Neural progenitor cell (in vitro differentiated cells): ENCODE measurements around the gene DGKE. TPM values are rescaled to one million over a fixed set of nuclear protein-coding genes. Genes with fewer than 3 reads are reported as not detected.

Source experiments
- DNase-seq: peaks from one replicate; pipeline ENCODE4 v3.0.0-alpha.2; 2016; ENCODE audit warnings: low spot score
- H2AFZ ChIP-seq: fragments of 200-600 bp; sonication (generic); replicated peaks from 2 replicates; pipeline ENCODE4 v1.6.1; 2016; ENCODE audit warnings: antibody characterized with exemption
- H3F3A ChIP-seq: fragments of 200-600 bp; sonication (generic); 2 replicates; pipeline ENCODE4 v1.6.1; 2016; ENCODE audit warnings: antibody characterized with exemption, low read depth
- H3K27ac ChIP-seq: fragments of 200-600 bp; sonication (generic); 2 replicates; pipeline ENCODE4 v1.5.1; 2016; ENCODE audit warnings: mild to moderate bottlenecking
- H3K27me3 ChIP-seq: fragments of 200-600 bp; sonication (generic); 2 replicates; pipeline ENCODE4 v1.6.1; 2016; ENCODE audit warnings: mild to moderate bottlenecking, moderate library complexity
- H3K36me3 ChIP-seq: fragments of 200-600 bp; sonication (generic); 2 replicates; pipeline ENCODE4 v1.5.1; 2016
- H3K4me1 ChIP-seq: fragments of 200-600 bp; sonication (generic); 2 replicates; pipeline ENCODE4 v1.6.1; 2016; ENCODE audit warnings: mixed run types
- H3K4me2 ChIP-seq: fragments of 200-600 bp; sonication (generic); 2 replicates; pipeline ENCODE4 v1.6.1; 2016
- H3K4me3 ChIP-seq: fragments of 200-600 bp; sonication (generic); 2 replicates; pipeline ENCODE4 v1.5.1; 2016
- H3K79me2 ChIP-seq: fragments of 200-600 bp; sonication (generic); 2 replicates; pipeline ENCODE4 v1.6.1; 2016; ENCODE audit warnings: low read depth
- H3K9ac ChIP-seq: fragments of 200-600 bp; sonication (generic); 2 replicates; pipeline ENCODE4 v1.6.1; 2016
- H3K9me3 ChIP-seq: fragments of 200-600 bp; sonication (generic); 2 replicates; pipeline ENCODE4 v1.5.1; 2016; ENCODE audit warnings: low read depth
- H4K20me1 ChIP-seq: fragments of 200-600 bp; sonication (generic); 2 replicates; pipeline ENCODE4 v1.6.1; 2016; ENCODE audit warnings: low read depth
- H3K27ac Mint-ChIP-seq: 3 replicates; pipeline ENCODE4 v1.8.0; 2021; ENCODE audit warnings: mixed read lengths
- H3K27me3 Mint-ChIP-seq: 2 replicates; pipeline ENCODE4 v1.8.0; 2022; ENCODE audit warnings: low read depth, mild to moderate bottlenecking, inconsistent platforms, moderate library complexity, mixed read lengths; ENCODE audit not compliant: insufficient read depth
- H3K36me3 Mint-ChIP-seq: 3 replicates; pipeline ENCODE4 v1.8.0; 2021; ENCODE audit warnings: mixed read lengths
- H3K4me1 Mint-ChIP-seq: 3 replicates; pipeline ENCODE4 v1.8.0; 2021; ENCODE audit warnings: mixed read lengths
- H3K4me3 Mint-ChIP-seq: 3 replicates; pipeline ENCODE4 v1.8.0; 2021; ENCODE audit warnings: mild to moderate bottlenecking, moderate library complexity, mixed read lengths
- H3K9me3 Mint-ChIP-seq: 3 replicates; pipeline ENCODE4 v1.8.0; 2020; ENCODE audit warnings: mixed read lengths
- EZH2 ChIP-seq: fragments of 200-600 bp; sonication (generic); IDR thresholded peaks from 2 replicates; pipeline ENCODE4 v1.6.1; 2017; ENCODE audit warnings: antibody characterized with exemption, mild to moderate bottlenecking, moderate library complexity
- EZH2phosphoT487 ChIP-seq: fragments of 200-600 bp; sonication (generic); IDR thresholded peaks from 2 replicates; pipeline ENCODE4 v1.6.1; 2017; ENCODE audit warnings: antibody characterized with exemption
- total RNA-seq: library from RNA; depleted of rRNA; stranded (reverse); fragments of >200 nt; gene quantifications from 2 replicates; pipeline ENCODE4 v1.2.3, GENCODE V29; 2015; ENCODE audit warnings: low replicate concordance
- TF ChIP-seq, protein P1 (sequence below): fragments of 200-600 bp; sonication (generic); IDR thresholded peaks from 2 replicates; pipeline ENCODE4 v1.5.1; 2017; ENCODE audit warnings: antibody characterized with exemption, mild to moderate bottlenecking

Gene DGKE
- total RNA-seq = 4.5 and 7.5 TPM in 2 replicates

DNA sequence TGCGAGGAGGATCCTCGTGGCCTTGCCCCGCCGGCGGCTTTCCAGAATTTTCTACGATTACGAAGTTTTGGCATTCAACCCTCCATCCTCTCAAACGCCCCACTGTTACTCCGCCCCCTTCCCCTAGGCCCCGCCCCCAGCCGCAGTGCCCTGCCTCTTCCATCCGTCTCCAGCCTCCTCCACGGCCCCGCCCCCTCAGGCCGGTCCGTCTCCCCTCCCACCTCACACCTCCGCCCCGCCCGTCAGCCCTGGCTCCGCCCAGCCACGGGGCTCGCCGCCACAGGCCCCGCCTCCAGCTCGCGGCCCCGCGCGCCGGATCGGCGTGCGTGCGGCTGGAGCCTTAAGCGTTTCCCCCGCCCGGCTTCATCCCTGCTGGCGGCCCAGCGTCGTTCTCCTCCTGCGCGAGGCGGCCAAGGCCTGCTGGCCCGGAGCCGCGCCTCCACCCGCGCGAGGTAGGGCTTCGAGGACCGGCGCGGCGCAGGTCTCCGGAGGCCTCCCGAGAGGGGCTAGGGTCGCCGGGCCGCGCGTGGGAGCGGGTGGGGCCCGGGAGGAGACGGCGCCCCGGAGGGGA is at the start of gene DGKE, which contains the start of gene C17orf67:
TSS of gene DGKE (plus strand) at position 343 of the 571 bp plus-strand sequence. CDS start 645 bp downstream, outside the sequence.
TSS of gene C17orf67 (minus strand) at position 112 of the 571 bp plus-strand sequence. CDS start 18,110 bp downstream, outside the sequence.
- Mint-ChIP-seq H3K4me3 (peak within 1 kb of the TSS; percentile 89), H3K27ac (no peak within 1 kb of the TSS), H3K27me3 (peaks cover 4% of the 10 kb centered on the region), H3K9me3 (peaks cover 11% of the 10 kb centered on the region), H3K4me1 (peaks cover 17% of the 10 kb centered on the region), H3K36me3 (peaks cover 24% of the 10 kb centered on the region)
- Histone ChIP-seq H3K36me3 (no peaks in the 10 kb centered on the region), H3K4me3 (peak within 1 kb of the TSS; percentile 72), H3K79me2 (no peaks in the 10 kb centered on the region), H3K4me2 (peak within 1 kb of the TSS; percentile 95), H3K9me3 (no peaks in the 10 kb centered on the region), H3F3A (peaks cover 20% of the 10 kb centered on the region), H2AFZ (peak within 1 kb of the TSS; percentile 98), H4K20me1 (peaks cover 14% of the 10 kb centered on the region), H3K9ac (no peak within 1 kb of the TSS), H3K27me3 (peaks cover 46% of the 10 kb centered on the region), H3K4me1 (peaks cover 10% of the 10 kb centered on the region), H3K27ac (no peak within 1 kb of the TSS)
- DNase-seq = peak; percentile 96
- no peak for TF ChIP-seq EZH2
- no peak for TF ChIP-seq EZH2phosphoT487
- TF ChIP-seq, protein P1, sequence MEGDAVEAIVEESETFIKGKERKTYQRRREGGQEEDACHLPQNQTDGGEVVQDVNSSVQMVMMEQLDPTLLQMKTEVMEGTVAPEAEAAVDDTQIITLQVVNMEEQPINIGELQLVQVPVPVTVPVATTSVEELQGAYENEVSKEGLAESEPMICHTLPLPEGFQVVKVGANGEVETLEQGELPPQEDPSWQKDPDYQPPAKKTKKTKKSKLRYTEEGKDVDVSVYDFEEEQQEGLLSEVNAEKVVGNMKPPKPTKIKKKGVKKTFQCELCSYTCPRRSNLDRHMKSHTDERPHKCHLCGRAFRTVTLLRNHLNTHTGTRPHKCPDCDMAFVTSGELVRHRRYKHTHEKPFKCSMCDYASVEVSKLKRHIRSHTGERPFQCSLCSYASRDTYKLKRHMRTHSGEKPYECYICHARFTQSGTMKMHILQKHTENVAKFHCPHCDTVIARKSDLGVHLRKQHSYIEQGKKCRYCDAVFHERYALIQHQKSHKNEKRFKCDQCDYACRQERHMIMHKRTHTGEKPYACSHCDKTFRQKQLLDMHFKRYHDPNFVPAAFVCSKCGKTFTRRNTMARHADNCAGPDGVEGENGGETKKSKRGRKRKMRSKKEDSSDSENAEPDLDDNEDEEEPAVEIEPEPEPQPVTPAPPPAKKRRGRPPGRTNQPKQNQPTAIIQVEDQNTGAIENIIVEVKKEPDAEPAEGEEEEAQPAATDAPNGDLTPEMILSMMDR = no peak

DNA sequence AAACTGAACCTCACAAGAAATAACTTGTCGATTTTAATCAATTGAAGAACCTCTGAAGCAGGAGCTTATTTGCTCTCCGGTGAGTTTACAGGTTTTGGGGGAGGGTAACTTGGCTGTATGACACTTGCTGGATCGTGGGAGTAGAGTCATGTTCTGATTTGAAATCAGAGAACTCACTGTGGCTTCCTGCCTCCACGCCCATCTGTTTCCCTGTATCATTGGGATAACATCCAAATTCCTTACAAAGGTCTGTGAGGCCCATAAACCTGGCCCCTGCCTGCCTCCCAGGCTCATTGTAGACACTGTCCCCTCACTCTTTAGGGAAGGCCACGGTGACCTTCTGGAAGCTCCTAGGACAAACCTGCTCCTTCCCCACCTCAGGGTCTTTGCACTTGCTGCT is 48.5 kb upstream of the DGKE start:
- Mint-ChIP-seq H3K4me3 (no peak overlapping the region), H3K4me1 (peaks cover 7% of the 10 kb centered on the region), H3K27ac (no peak overlapping the region), H3K36me3 (no peaks in the 10 kb centered on the region), H3K9me3 (no peaks in the 10 kb centered on the region), H3K27me3 (peaks cover 11% of the 10 kb centered on the region)
- Histone ChIP-seq H3K36me3 (no peaks in the 10 kb centered on the region), H3K27ac (no peak overlapping the region), H3K9ac (no peak overlapping the region), H4K20me1 (no peaks in the 10 kb centered on the region), H3K4me1 (no peaks in the 10 kb centered on the region), H2AFZ (no peak overlapping the region), H3F3A (no peaks in the 10 kb centered on the region), H3K4me3 (no peak overlapping the region), H3K27me3 (peaks cover 25% of the 10 kb centered on the region), H3K79me2 (no peaks in the 10 kb centered on the region), H3K9me3 (no peaks in the 10 kb centered on the region), H3K4me2 (no peak overlapping the region)
- TF ChIP-seq, protein P1 = no peak
- TF ChIP-seq EZH2 (no peak), EZH2phosphoT487 (no peak)
- no peak for DNase-seq

DNA sequence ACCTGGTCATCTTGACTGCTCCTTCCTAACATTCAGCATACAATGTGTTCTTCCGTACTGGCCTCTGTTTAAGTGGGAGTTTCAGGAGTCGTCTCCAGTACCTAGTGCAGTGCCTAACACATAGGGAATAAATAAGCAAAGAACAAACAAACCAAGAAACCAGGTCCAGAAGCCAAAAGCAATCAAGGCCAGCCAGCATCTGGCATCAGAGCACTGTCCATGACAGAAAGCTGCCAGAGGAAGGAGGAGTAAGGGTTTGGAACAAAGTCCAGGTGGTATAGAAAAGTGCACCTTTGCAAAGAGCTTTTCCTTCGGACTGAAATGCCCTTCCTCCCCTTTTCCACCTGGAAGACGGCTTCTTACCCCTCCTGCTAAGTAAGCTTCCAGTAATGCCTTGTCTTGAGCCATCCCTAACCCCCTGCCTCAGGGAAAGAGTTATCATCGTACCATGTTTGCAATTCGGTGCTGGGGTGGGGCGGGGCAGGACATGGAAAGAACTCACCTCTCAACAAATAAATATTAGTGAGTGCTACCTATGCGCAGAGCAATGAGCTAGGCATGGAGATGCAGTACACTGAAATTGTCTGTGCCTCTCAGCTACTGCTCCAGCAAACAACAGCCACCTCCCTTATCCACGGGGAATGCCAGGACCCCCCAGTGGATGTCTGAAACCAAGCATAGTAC is 47.8 kb upstream of the DGKE start:
- no peak overlapping the region for H3K9ac ChIP-seq
- H3K4me1 ChIP-seq = no peaks in the 10 kb centered on the region
- Mint-ChIP-seq H3K27ac (no peak overlapping the region), H3K27me3 (peaks cover 7% of the 10 kb centered on the region), H3K36me3 (no peaks in the 10 kb centered on the region), H3K4me1 (peaks cover 5% of the 10 kb centered on the region), H3K4me3 (no peak overlapping the region), H3K9me3 (no peaks in the 10 kb centered on the region)
- H3K4me2 ChIP-seq = no peak overlapping the region
- H3K27ac ChIP-seq = no peak overlapping the region
- no peaks in the 10 kb centered on the region for H3K36me3 ChIP-seq
- no peak overlapping the region for H3K4me3 ChIP-seq
- H3K79me2 ChIP-seq = no peaks in the 10 kb centered on the region
- H4K20me1 ChIP-seq = no peaks in the 10 kb centered on the region
- no peak for DNase-seq
- H2AFZ ChIP-seq = no peak overlapping the region
- H3K27me3 ChIP-seq = peaks cover 17% of the 10 kb centered on the region
- H3F3A ChIP-seq = no peaks in the 10 kb centered on the region
- TF ChIP-seq EZH2phosphoT487 (no peak), EZH2 (no peak)
- TF ChIP-seq, protein P1 = no peak
- H3K9me3 ChIP-seq = no peaks in the 10 kb centered on the region
